Naive thymus-derived CD4-positive, alpha-beta T cell (primary cell): ENCODE results near the gene RAB7A. TPM values are rescaled to one million over a fixed set of nuclear protein-coding genes. Genes with fewer than 3 reads are reported as not detected.
"Not testable (repeated sequence)": the region's sequence is repeated elsewhere in the genome, so short reads cannot be mapped to it uniquely, and the experiment has no call there.

Experiments
- ATAC-seq: fragments of 150-1000 bp; cut with Tn5 transposase; 2 replicates; pipeline ENCODE4 v1.10.0; 2021; ENCODE audit warnings: mild to moderate bottlenecking, moderate library complexity
- CTCF ChIA-PET: fragments of 350-600 bp; sonication (Branson Sonifier 250); formaldehyde crosslinking; loops from one replicate; lab custom pipeline; 2021; ENCODE audit warnings: antibody characterized with exemption; lab: Charles Lee
- POLR2A ChIA-PET: fragments of 350-600 bp; sonication (Branson Sonifier 250); formaldehyde crosslinking; loops from one replicate; lab custom pipeline; 2021; ENCODE audit warnings: antibody characterized with exemption, inconsistent platforms; lab: Charles Lee
- DNase-seq, 9 donors: peaks; one replicate each; pipeline versions ENCODE4 v3.0.0 to v3.0.0-alpha.2; 2020 to 2022; ENCODE audit warnings: mixed read lengths in 1 of 9
- H3K27ac ChIP-seq: one replicate; pipeline ENCODE4 v1.7.0; 2013; ENCODE audit warnings: mild to moderate bottlenecking, low read depth, low read length, moderate library complexity
- H3K27me3 ChIP-seq, 2 donors: one replicate each; pipeline ENCODE4 v1.7.0; 2013; ENCODE audit warnings: low read length in 2 of 2, mild to moderate bottlenecking in 2 of 2, moderate library complexity in 2 of 2; ENCODE audit not compliant: control insufficient read depth in 2 of 2, insufficient read depth in 2 of 2
- H3K36me3 ChIP-seq, 3 experiments: 1 replicate in 2 of 3; 2 replicates in 1 of 3; pipeline ENCODE4 v1.7.0; 2013; ENCODE audit warnings: low read length in 3 of 3, mild to moderate bottlenecking in 3 of 3, moderate library complexity in 1 of 3; ENCODE audit not compliant: insufficient read depth in 3 of 3, control insufficient read depth in 2 of 3
- H3K4me1 ChIP-seq, 2 donors: one replicate each; pipeline ENCODE4 v1.7.0; 2013; ENCODE audit warnings: low read length in 2 of 2, mild to moderate bottlenecking in 2 of 2, moderate library complexity in 1 of 2; ENCODE audit not compliant: control insufficient read depth in 2 of 2, insufficient read depth in 2 of 2
- H3K4me3 ChIP-seq: 2 replicates; pipeline ENCODE4 v1.7.0; 2013; ENCODE audit warnings: mild to moderate bottlenecking, low read length
- H3K9me3 ChIP-seq, 3 experiments: 1 replicate in 2 of 3; 2 replicates in 1 of 3; pipeline ENCODE4 v1.7.0; 2013; ENCODE audit warnings: low read length in 3 of 3; ENCODE audit not compliant: control insufficient read depth in 2 of 3
- H3K27ac Mint-ChIP-seq, 9 donors: one replicate each; pipeline ENCODE4 v1.8.0; 2020 to 2022; ENCODE audit warnings: mixed read lengths in 9 of 9, mild to moderate bottlenecking in 8 of 9, moderate library complexity in 5 of 9, inconsistent platforms in 2 of 9
- H3K27me3 Mint-ChIP-seq, 5 donors: one replicate each; pipeline ENCODE4 v1.8.0; 2021 to 2022; ENCODE audit warnings: mixed read lengths in 5 of 5, mild to moderate bottlenecking in 1 of 5
- H3K36me3 Mint-ChIP-seq, 5 donors: one replicate each; pipeline ENCODE4 v1.8.0; 2020 to 2022; ENCODE audit warnings: mixed read lengths in 5 of 5, mild to moderate bottlenecking in 3 of 5, inconsistent platforms in 1 of 5
- H3K4me1 Mint-ChIP-seq, 7 donors: one replicate each; pipeline ENCODE4 v1.8.0; 2020 to 2022; ENCODE audit warnings: mixed read lengths in 7 of 7, mild to moderate bottlenecking in 3 of 7, inconsistent platforms in 1 of 7
- H3K4me3 Mint-ChIP-seq, 10 donors: one replicate each; pipeline ENCODE4 v1.8.0; 2020 to 2022; ENCODE audit warnings: mild to moderate bottlenecking in 10 of 10, mixed read lengths in 10 of 10, moderate library complexity in 6 of 10, inconsistent platforms in 2 of 10
- H3K9me3 Mint-ChIP-seq, 11 donors: one replicate each; pipeline ENCODE4 v1.8.0; 2020 to 2022; ENCODE audit warnings: mixed read lengths in 11 of 11, mild to moderate bottlenecking in 4 of 11, inconsistent platforms in 1 of 11, moderate library complexity in 1 of 11
- intact Hi-C, 2 donors: fragments of 100-400 bp; cut with micrococcal nuclease; formaldehyde crosslinking; loops; one replicate each; pipeline ENCODE4 v1.15.1; 2023
- polyA plus RNA-seq, 2 donors: library from polyadenylated mRNA; unstranded; fragments of 300-500 nt; fragmentation: Illumina TruSeq; gene quantifications; one replicate each; pipeline ENCODE4 v1.2.3, GENCODE V29; 2021
- total RNA-seq, 6 experiments: library from RNA in 5 of 6; stranded (reverse) in 5 of 6; gene quantifications; 1 replicate in 5 of 6; 2 replicates in 1 of 6; pipeline ENCODE4 v1.2.3 and lab custom pipeline; 2021 to 2026

Gene RAB7A
- total and polyA plus RNA-seq, 7 experiments from 2014 or later: 124 to 249 (median 175) TPM

- Mint-ChIP-seq H3K4me1 (peaks cover 0 to 4% (median 2%) of the 10 kb centered on the region in 7 donors), H3K9me3 (peaks cover 0 to 2% (median 0%) of the 10 kb centered on the region in 11 donors), H3K36me3 (peaks cover 0 to 16% (median 1%) of the 10 kb centered on the region in 5 donors), H3K27ac (peak overlapping the region in 7 of 9 donors; percentile 28 to 86 (median 69)), H3K4me3 (no peak overlapping the region), H3K27me3 (no peaks in the 10 kb centered on the region)
- intact Hi-C loops: no loop called here
- H3K4me1 ChIP-seq: no peaks in the 10 kb centered on the region
- ChIA-PET POLR2A (no interaction called here), CTCF (no interaction called here)
- peaks cover 0 to 2% (median 0%) of the 10 kb centered on the region in 3 experiments for H3K36me3 ChIP-seq
- no peak for DNase-seq
- ATAC-seq: no peak
- H3K27ac ChIP-seq: no peak overlapping the region
- H3K27me3 ChIP-seq: no peaks in the 10 kb centered on the region
- H3K9me3 ChIP-seq: no peaks in the 10 kb centered on the region
- no peak overlapping the region for H3K4me3 ChIP-seq
Observed at GRCh38 chr3:128824132-128824850, 98.3 kb downstream of the RAB7A start.

GRCh38 chr3:128825117-128825725 is 99.2 kb downstream of the RAB7A start:
- H3K27me3 ChIP-seq: no peaks in the 10 kb centered on the region
- no peak overlapping the region for H3K4me3 Mint-ChIP-seq
- no peak overlapping the region for H3K27ac ChIP-seq
- H3K9me3 Mint-ChIP-seq: peaks cover 0 to 2% (median 0%) of the 10 kb centered on the region in 11 donors
- CTCF ChIA-PET: no interaction called here
- peaks cover 0 to 4% (median 2%) of the 10 kb centered on the region in 7 donors for H3K4me1 Mint-ChIP-seq
- H3K9me3 ChIP-seq: no peaks in the 10 kb centered on the region
- no peak overlapping the region for H3K4me3 ChIP-seq
- no peaks in the 10 kb centered on the region for H3K4me1 ChIP-seq
- H3K27ac Mint-ChIP-seq: peak overlapping the region in 8 of 9 donors; percentile 29 to 86 (median 68)
- H3K27me3 Mint-ChIP-seq: no peaks in the 10 kb centered on the region
- DNase-seq (no peak), ATAC-seq (no peak)
- intact Hi-C loops: no loop called here
- H3K36me3 ChIP-seq: no peaks in the 10 kb centered on the region
- H3K36me3 Mint-ChIP-seq: peaks cover 0 to 12% (median 0%) of the 10 kb centered on the region in 5 donors
- POLR2A ChIA-PET: no interaction called here

- ATAC-seq, H3K27ac ChIP-seq, H3K9me3 Mint-ChIP-seq, H3K27me3 ChIP-seq, POLR2A ChIA-PET, H3K27ac Mint-ChIP-seq, DNase-seq, H3K4me3 Mint-ChIP-seq, CTCF ChIA-PET, H3K4me3 ChIP-seq, H3K27me3 Mint-ChIP-seq, intact Hi-C loops, H3K9me3 ChIP-seq, H3K36me3 ChIP-seq, H3K4me1 Mint-ChIP-seq, H3K36me3 Mint-ChIP-seq, H3K4me1 ChIP-seq: not testable (repeated sequence)
Observed at GRCh38 chr3:128829087-128829486, 103.1 kb downstream of the RAB7A start.

GRCh38 chr3:128829925-128830625 is 104.1 kb downstream of the RAB7A start:
- DNase-seq, H3K9me3 Mint-ChIP-seq, H3K4me1 ChIP-seq, H3K27ac Mint-ChIP-seq, H3K4me1 Mint-ChIP-seq, H3K4me3 Mint-ChIP-seq, H3K36me3 Mint-ChIP-seq, H3K4me3 ChIP-seq, H3K27ac ChIP-seq, H3K36me3 ChIP-seq, H3K27me3 ChIP-seq, POLR2A ChIA-PET, H3K9me3 ChIP-seq, H3K27me3 Mint-ChIP-seq, intact Hi-C loops, ATAC-seq, CTCF ChIA-PET: not testable (repeated sequence)

- intact Hi-C loops, H3K27ac Mint-ChIP-seq, H3K27me3 Mint-ChIP-seq, ATAC-seq, H3K4me3 Mint-ChIP-seq, H3K4me3 ChIP-seq, DNase-seq, H3K36me3 ChIP-seq, H3K27ac ChIP-seq, CTCF ChIA-PET, H3K36me3 Mint-ChIP-seq, H3K9me3 ChIP-seq, POLR2A ChIA-PET, H3K4me1 Mint-ChIP-seq, H3K4me1 ChIP-seq, H3K27me3 ChIP-seq, H3K9me3 Mint-ChIP-seq: not testable (repeated sequence)
Observed at GRCh38 chr3:128830762-128831161, 104.8 kb downstream of the RAB7A start.

- H3K9me3 Mint-ChIP-seq, H3K36me3 Mint-ChIP-seq, H3K27ac ChIP-seq, H3K9me3 ChIP-seq, H3K27me3 ChIP-seq, H3K4me1 Mint-ChIP-seq, ATAC-seq, POLR2A ChIA-PET, H3K4me3 ChIP-seq, H3K4me1 ChIP-seq, H3K27ac Mint-ChIP-seq, DNase-seq, intact Hi-C loops, H3K27me3 Mint-ChIP-seq, CTCF ChIA-PET, H3K4me3 Mint-ChIP-seq, H3K36me3 ChIP-seq: not testable (repeated sequence)
Observed at GRCh38 chr3:128832979-128833378, 107.0 kb downstream of the RAB7A start.
